HTERT RPE-1 (cell line): ENCODE data around the gene PLA2G3.
"Not testable (repeated sequence)": the region's sequence is repeated elsewhere in the genome, so short reads cannot be mapped to it uniquely, and the experiment has no call there.

Experiments used
- in situ Hi-C: fragments of 300-500 bp; cut with MboI; formaldehyde crosslinking; loops from 4 replicates; pipeline ENCODE4 v1.14.3; 2020; ENCODE audit warnings: low sequenced_read_pairs

Gene PLA2G3

GRCh38 chr22:31124811-31125465 lies 15.4 kb downstream of the PLA2G3 start:
- in situ Hi-C loops, result no loop called here

- in situ Hi-C loops, result no loop called here
Observed at GRCh38 chr22:31124290-31124689, 16.0 kb downstream of the PLA2G3 start.

GRCh38 chr22:31123292-31123602 lies 17.1 kb downstream of the PLA2G3 start:
- in situ Hi-C loops, result no loop called here

GRCh38 chr22:31122532-31123291 lies 17.6 kb downstream of the PLA2G3 start, which contains the start of gene INPP5J:
Gene INPP5J (plus strand): TSS chr22:31122966. CDS start chr22:31123015, 49 bp downstream.
- in situ Hi-C loops, result no loop called here

GRCh38 chr22:31122196-31122531 lies 18.1 kb downstream of the PLA2G3 start:
- in situ Hi-C loops, result no loop called here

- in situ Hi-C loops, result no loop called here
Observed at GRCh38 chr22:31121403-31121802, 18.9 kb downstream of the PLA2G3 start.

- in situ Hi-C loops, result no loop called here
Observed at GRCh38 chr22:31120642-31121041, 19.7 kb downstream of the PLA2G3 start.

- in situ Hi-C loops, result no loop called here
Observed at GRCh38 chr22:31120230-31120629, 20.1 kb downstream of the PLA2G3 start.

GRCh38 chr22:31119026-31119717 lies 21.1 kb downstream of the PLA2G3 start:
- in situ Hi-C loops, result no loop called here

- in situ Hi-C loops, result no loop called here
Observed at GRCh38 chr22:31118046-31118820, 22.1 kb downstream of the PLA2G3 start.

- in situ Hi-C loops, result not testable (repeated sequence)
Observed at GRCh38 chr22:31112547-31113091, 27.7 kb downstream of the PLA2G3 start.

- in situ Hi-C loops, result no loop called here
Observed at GRCh38 chr22:31107894-31108218, 32.5 kb downstream of the PLA2G3 start.

- in situ Hi-C loops, result no loop called here
Observed at GRCh38 chr22:31107178-31107893, 33.0 kb downstream of the PLA2G3 start, which contains the start of gene SELENOM. Gene SELENOM (minus strand): TSS chr22:31107568. CDS start chr22:31107505, 63 bp downstream.

- in situ Hi-C loops, result no loop called here
Observed at GRCh38 chr22:31106731-31107177, 33.6 kb downstream of the PLA2G3 start.

GRCh38 chr22:31106001-31106571 lies 34.2 kb downstream of the PLA2G3 start:
- in situ Hi-C loops, result no loop called here

GRCh38 chr22:31105282-31105929 lies 34.9 kb downstream of the PLA2G3 start:
- in situ Hi-C loops, result no loop called here

GRCh38 chr22:31104869-31105268 lies 35.4 kb downstream of the PLA2G3 start:
- in situ Hi-C loops, result no loop called here

- in situ Hi-C loops, result no loop called here
Observed at GRCh38 chr22:31103899-31104694, 36.2 kb downstream of the PLA2G3 start.

- in situ Hi-C loops, result no loop called here
Observed at GRCh38 chr22:31103111-31103510, 37.2 kb downstream of the PLA2G3 start.
